Amniotic epithelial cell (primary cell): ENCODE results near the gene TOX3.

Experiments used
- DNase-seq: peaks from one replicate; pipeline ENCODE4 v3.0.0-alpha.2; 2010; ENCODE audit warnings: low read depth

TOX3 gene

DNA sequence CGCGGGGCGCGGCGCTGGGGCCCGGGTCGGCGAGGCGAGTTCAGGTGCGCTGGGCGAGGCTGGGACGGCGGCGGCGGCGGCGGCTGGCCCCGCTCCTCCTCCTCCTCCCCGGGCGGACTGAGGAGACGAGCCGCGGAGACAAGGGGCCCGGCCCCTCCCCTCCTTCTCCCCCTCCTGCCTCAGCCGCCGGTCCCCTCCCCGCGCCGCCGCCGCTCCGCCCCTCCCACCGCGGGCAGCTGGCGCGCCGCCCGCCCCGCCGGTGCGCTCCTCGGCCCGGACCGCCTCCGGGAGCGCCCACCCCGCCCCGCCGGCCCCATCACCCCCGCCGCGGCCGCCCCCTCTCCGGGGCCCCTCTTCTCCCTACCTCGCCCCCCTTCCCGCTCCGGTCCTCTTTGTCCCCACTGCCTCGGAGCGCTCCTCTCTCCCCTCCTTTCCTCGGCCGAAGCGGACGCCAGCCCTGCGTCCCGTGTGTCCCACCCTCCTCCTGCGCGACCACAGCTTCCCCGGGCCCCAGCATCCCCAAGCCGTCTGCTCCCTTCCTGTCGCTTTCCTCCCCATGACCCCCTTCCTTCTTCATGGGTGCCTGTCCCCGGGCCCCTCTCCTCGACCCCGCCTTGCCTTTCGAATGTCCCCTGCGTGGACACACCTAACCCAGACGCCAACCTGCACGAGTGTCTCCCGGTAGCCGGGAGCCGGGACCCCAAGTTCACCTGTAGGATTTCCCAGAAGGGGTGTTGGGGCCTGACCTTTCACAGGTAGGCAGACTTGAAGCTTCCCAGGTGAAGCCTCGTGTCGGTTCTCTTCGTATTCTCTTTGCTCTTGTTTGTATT, at the start of gene TOX3:
TSS of gene TOX3 (minus strand) at position 140 of the 830 bp plus-strand sequence. CDS start 420 bp downstream, outside the sequence.
- DNase-seq = no peak

DNA sequence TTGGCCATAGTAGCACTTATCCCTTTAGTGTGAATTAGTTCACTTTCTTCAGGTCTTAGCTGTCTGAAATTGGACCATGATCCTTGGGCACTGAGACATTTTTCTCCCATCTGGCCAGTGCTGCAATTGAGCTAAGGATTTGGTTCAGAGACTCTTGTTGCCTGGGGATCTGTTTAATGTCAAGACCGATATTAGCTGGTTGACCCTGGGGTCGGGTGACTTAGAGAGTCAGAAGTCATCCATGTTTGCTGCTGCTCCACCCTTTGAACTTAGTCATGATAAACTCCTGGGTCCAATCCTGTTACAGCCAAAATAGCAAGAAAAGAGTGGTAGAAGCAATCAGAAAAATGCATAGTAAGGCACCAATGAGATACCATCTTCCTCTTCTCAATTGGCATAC, 45.8 kb upstream of the TOX3 start:
- DNase-seq = no peak

DNA sequence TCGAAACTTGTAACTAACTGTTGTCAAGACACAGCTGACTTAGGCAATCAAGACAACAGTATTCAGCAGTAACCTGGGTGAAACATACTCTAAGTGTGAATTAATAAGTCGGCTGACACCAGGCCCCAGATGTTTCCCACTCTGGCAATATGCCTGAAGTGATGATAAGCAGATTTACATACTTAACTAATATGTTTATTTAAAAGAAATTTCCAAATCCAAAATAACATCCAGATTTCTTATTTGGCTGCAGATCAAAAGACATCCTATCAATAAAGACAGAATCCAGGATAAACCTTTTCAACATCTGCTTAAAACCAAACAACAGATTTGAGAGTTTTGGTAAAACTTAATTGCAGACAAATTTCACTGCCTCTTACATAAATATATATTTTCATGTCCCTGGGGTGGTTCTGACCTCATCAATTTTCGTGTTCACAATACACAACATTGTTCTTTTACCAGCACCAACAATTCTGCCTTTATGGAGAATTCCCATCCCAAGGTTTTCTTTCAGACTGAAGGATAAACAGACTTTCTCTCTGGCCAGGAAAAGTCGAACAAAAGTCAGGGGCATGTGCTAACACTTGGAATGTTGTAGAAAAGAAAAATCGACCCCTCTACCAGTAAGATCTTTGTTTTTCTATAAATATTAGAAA, 45.1 kb upstream of the TOX3 start:
- DNase-seq = no peak

DNA sequence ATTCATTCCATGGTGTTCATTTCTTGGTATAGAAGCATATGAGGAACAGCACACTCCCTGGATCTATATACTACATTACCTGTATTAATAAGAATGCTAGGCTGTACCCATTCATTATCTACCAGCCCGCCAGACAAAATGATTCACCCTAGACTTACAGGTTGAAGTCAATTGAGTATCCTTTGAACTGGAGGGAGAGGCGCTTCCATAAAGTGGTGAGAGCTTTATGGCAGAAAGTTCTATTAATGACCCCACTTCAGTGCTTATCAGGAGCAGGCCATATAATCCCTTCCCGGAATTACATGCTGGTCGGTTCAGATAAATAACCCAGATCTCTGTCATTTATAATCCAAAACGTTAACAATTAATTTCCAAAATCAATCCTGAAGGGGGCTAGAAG, 44.5 kb upstream of the TOX3 start:
- no peak for DNase-seq

DNA sequence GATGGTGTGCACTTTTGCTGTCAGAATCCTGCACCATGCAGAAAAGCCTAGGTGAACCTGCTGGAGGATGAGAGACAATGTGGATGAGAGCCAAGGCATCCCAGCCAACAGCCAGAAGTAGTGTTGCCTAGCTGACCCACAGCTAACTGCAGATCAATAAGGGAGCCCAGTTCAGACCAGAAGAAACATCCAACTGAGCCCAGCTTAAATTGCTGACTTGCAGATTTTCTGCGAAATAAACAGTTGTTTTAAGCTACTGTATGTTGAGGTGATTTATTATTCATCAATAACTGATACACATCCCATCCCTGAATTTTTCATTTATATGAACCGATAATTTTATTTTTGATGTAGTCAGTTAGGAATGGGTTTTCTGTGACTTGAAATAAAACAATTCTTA, 39.2 kb upstream of the TOX3 start:
- DNase-seq = no peak

DNA sequence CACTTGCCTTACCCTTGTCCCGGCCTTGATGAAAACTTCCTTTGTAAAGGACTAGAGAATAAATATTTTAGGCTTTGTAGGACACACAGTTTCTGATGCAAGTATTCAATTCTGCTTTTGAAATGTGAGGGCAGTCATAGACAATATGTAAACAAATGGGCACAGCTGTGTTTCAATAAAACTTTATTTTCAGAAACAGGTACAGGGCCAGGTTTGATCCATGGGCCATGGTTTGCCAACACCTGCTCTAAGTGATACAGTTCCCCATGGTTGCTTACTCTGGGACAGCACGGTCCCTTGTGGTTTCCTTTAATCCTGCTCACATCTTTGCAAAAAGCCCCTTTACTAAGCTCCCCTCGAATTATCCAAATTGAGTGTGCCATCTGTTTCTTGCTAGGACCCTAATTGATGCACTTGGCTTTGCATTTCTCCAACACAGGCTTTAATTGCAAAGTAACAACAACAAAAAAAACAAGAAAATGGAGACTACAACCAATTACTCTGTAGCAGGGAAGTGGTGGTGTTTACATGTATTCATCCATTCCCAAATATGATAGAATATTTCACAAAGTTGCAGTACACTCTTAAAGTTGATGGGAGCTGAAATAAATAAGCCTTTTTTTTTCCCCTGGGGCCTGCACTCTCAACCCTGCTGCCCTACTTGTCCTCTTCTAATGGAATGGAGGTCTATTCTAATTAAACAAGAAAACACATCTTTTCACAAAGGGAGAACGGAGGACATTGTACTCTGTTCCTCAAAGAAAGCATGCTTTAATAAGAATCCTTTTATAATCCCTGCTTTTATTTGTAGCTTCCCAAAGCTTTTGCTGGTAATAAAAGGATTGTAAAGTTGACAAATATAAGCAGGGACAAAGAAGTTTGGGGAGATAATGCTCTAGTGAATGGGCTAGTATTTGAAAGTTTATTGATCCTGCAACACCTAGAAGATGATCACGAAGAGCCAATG, 37.7 kb upstream of the TOX3 start:
- DNase-seq = no peak

DNA sequence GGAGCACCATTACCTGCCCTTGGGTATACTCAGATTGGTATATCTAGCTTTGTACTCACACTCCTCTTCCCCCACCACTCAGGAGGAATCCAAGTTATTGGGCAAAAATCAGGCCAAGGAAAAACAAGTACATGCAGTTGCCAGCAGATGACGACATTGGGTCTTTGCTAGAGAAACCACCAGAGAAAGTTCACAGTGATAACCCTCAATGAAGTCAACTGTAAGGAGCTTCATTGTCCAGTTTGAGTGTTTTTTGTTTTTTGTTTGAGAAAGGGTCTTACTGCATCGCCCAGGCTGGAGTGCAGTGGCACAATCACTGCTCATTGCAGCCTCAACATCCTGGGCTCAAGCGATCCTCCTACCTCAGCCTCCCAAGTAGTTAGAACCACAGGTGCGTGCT, 34.6 kb upstream of the TOX3 start:
- no peak for DNase-seq

DNA sequence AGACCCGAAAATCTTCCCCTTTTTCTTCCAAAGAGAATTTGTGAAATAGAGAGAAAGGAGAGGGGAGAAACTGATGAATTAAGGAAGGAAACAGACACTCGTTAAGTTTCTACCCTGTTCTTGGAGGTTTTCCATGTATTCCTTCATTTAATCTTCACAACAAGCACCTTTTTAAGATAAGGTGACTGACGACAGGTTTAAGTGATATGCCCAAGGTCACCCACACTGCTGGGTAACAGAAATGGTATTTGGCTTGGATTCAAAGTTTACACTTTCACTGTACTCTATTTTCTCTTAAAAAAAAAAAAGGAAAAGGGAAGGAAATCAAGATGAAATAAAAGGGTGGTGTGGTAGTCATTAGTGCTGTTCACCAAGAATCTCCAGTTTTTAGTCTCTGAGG, 33.5 kb upstream of the TOX3 start:
- no peak for DNase-seq

DNA sequence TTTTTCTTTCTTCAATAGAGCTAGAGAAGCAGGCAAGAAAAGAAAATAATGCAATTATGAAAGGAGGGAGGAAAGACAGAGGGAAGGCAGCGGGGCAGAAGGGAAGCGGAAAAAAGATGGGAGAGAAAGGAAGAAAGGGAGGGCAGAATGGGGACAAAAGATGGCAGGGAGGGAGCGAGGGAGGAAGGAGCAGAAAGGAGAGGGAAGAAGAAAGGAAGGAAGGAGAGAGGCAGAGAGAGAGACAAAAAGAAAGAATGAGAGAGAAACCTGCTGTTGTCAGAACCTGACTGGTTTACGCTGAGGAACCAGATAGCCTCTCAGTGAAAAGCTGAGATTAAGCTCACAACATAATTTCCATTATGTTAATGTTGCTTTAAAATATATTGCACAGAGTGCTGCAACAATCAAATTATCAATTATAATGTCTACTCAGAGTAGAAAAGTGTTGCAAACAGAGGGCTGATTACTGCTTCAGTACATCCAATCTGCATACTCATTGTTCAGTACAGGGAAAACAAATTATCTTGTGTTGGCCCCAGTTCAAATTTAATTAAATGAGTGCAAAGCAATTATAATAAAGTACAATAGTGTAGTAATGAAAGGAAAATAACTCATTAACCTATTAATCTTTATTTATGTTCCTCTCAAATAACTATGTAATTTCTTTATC, 32.0 kb upstream of the TOX3 start:
- no peak for DNase-seq

DNA sequence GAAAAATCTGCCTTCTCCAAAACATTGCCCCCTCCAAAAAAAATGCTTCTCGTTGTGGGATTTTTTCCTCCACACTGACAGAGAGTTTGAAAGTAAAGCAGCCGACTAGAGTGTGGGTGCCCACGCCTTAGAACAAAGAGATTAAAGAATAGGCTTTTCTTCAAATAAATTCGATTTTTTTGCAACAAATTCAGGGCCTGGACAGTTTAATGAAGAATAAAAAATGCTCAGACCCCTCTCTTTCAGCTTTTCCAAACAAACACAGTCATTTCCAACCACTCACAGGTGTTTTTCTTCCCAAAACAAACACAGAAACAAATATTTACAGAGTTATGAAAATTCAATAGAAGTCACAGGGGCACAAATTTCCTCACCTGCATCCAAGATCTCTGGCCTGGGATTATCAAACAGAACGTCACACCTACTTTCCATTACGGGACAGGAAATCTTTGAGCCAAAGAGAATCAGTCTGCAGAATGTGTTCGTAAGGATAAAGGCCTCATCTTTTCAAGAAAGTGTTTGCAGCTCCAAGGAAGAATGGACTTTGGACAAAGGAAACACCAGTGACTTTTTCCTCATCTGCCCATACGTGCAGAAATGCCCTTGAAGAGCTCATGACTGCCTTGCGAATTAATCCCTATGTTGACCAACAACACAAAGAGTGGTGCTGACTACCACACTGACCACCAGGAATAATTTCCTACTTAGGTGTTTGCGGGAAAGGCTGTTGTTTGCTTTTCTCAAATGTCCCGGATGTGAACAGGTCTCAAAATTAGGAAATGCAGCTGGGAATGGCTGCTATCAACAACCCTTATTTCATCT, 31.3 kb upstream of the TOX3 start:
- DNase-seq = no peak

DNA sequence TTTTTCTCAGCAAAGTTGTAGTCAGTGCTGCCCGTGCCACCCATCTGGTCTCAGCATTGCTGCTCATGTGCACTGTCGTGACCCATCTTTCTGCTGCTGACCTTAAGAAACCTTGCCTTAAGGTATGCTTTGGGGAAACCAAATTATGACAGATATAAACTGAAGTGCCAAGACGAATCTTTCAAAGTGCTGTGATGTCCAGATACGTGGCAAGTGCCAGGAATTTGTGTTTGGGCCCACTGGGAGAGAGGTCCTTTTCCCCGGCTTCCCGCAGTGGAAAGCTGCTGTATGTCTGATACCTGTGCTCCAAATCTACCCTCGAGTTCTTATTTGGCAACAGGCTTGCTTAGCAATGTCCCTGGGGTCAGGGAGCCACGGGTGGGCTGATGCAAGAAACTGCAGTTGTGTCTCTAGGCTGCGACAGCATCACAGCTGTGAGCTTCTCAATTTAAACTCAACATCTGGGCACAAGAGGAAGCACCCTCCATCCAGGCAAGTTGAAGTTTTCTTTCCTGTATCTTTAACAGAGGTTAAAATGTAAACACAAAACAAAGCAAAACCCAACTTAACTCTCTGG, 30.3 kb upstream of the TOX3 start:
- no peak for DNase-seq

DNA sequence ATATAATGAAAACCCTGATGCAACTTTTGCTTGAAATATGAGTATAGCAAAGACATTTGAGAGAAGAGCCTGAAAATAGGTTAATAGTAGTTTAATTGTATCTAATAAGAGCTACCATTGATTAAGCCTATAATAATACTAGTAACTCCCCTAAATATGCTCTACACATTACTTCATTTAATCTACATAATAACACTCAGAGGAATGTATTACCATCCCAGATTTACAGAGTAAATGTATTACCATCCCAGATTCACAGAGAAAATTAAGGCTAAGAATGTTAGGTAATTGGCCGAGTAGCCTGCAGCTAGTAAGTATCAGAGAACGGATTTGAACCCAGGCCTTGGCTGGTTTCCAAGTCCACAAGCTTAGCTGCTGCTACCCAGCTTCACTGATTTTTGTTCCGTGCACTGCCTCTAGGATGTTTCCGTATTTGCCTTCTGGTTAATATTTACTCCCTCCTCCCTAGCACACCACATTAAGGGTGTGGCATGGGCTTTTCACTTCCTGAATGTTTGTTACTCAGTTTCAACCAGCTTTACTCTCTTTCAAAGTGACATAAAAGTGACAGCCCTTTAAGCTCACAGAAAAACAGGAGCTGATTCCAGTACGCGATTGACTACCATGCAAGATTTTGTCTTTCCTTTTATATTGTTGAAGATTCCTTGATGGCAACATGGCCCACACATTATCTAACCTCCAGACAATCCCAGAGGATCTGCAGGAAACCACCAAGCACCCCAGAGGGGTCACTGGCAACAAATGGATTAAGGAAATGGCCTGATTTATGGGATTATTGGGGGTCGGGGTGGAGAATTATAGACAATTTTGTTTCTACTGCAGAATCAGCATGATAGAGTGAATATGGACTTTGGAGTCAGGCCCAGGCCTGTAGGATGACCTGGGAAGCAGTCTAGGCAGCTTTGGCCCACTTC, 26.7 kb upstream of the TOX3 start:
- DNase-seq = no peak

DNA sequence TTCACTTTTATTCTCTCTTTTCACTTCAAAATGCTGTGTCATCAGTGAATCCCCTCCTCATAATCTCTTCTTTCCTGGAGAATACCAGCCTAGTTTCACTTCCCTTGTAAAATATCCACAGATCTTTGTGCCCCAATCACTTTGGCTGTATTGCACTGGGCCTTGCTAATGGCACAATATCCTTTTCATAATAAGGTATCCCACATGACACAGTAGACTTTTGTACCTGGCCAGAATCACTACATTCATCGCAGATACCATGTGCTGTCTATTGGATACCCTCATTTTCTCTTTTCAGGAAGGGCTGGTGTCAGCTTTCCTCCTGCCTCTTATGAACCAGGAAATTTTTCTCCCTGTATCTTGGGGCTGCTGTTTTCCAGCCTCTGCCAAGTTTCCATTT, 25.7 kb upstream of the TOX3 start:
- DNase-seq = no peak

DNA sequence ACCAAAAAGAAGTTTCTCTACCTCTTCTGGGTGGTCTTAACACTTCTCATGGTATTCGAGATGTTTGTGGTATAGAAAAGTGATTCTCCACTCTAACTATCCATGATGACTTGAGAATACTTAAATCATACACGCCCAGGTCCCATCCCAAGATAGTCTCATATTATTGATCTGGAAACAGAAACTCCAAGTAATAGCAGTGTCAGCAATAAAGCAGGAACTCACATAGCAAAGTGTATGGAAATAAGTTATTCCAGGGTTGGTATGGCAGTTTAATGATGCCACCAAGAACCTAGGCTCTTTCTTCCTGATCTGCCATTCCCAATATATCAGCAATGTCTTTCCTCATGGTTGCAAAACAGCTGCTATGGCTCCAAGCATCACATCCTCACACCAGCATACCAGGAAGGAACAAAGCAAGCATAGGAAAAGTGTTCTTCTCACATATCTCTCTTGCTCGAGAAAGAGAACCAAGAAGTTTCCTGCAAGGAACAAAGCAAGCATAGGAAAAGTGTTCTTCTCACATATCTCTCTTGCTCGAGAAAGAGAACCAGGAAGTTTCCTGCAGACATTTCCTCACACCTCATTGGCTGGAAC, 23.6 kb upstream of the TOX3 start:
- DNase-seq = no peak

DNA sequence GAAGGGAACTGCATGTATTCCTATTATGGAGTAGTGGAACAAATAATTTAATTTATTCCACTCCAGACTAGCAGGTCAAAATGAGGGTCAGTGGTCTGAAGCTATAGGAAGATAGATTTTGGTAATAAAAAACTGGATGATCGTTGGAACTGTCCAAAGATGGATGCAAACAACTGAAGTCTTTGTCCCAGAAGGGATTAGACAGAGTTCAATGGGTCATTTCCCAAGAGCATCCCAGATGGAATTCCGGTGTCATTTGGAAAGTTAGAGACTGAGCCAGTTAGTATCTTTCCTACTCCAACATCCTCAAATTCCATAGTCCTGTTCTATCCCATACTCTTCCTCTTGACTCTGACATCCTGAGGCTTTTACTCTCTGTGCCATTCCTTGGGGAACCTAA, 22.8 kb upstream of the TOX3 start:
- DNase-seq = no peak

DNA sequence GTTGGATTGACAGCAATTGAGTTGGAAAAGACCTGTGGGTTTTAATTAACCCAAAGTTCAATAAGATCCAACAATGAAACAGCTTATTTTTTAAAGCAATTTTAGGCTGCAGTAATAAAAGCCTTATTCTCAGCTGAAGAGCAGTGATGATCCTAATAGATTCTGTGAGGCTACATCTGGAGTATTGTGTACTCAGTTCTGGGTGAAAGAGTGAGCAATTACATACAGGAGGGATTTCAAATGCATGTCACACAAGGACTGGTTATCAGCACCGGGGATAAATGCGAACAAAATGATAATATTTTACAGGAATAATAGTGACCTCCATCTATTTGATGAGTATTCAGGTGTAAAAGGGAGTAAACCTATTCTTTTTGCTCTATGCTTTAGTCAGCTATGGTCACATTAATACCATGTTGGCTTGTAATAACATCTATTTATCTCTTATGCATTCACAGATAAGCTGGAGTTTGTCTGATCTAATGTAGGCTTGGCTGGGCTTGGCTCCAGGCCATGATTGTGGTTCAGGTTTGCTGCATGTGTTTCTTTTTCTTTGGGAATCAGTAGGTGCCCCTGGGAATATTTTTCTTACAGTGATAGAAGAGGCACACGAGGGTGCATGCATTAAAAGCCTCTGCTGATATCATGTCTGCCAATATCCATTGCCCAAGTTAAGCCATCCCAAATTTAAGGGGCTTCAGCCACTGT, 22.2 kb upstream of the TOX3 start:
- no peak for DNase-seq

DNA sequence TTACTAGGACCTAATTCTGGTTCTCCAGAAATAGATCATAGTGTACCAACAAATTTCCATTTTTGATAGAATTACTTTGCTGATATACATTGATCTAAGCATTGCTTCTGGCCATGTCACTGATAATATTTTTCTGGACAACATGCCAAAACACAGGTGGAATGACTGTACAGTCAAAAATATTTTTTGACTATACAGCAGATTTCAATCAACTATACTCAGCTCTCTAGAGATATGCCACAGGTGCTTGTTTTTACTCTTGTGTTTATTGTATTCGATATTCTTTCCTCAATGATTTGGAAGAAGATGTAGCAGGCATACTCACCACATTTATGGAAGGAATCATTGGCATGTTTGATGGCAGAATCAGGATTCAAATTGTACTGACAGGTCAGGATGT, 21.6 kb upstream of the TOX3 start:
- no peak for DNase-seq

DNA sequence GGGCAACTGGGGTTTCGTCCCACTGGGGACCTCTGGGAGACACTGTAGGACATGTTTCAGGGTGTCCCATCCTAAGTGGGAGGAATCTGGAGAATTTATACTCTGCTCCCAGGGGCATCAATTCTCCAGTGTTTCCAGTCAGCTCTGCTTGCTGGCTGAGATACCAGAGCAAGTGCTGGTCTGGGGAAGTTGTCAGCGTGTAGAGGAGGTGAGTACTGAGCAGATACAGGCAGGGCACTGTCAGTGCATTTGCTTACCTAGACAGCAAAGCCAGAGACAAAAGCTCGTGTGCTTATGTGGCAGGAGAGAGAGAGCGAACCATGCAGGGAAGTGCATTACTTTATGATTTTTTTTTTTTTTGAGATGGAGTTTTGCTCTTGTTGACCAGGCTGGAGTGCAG, 20.2 kb upstream of the TOX3 start:
- no peak for DNase-seq
